ENCODE results near the gene EYA3.

EYA3 gene

DNA sequence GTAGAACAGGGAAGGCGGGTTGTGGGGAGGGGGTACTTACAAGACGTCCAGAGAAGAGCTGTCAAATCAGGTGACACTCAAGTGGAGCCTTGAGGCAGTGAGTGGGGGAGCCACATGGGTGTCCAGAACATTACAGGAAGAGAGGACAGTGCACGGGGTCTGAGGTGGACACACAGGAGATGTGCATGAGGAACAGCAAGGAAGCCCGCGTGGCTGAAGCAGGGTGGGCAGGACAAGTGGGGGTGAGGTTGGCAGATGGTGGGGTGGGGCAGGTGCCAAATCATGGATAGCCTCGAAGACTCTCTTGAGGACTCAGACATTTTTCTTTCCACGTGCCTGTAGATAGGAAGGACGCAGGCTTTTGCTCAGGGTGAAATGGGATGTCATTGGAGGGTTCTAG is 152.7 kb downstream of the EYA3 start:
- no peak for DNase-seq

DNA sequence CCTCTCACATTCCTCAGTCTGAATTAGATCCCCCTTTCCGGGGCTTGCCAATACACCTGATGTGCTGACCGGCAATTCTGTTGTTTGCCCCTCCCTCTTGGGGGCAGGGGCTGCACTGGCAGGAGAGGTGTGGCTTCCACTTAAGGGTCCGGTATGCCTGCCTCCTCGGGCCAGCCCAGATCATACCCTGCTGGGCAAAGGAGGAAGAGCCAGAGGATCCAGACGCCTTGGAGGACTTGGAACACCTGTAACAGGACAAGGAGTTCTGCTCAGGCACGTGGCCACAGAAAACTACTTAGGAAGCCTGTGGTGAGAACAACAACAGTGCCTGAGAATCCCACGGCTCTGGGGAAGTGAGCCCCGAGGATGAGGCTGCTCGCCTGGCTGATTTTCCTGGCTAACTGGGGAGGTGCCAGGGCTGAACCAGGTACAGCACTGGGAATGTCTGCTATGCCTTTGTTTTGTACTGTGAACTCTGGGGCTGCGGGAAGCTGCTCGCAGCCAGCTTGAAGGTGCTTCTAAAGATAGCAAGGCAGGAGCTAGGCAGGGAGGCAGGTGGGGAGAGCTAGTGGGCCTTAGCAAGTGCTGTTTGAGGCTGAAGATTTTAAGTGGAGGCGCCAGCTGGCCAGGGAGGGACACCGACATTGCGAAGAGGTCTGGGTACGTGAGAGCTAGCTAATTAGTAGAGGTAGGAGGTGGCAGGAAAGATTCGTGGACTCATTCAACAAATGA is 153.4 kb downstream of the EYA3 start, which contains the start of gene SMPDL3B:
Gene SMPDL3B, plus strand, starts transcription at position 183 of the 732 bp plus-strand sequence. Its CDS starts 184 bp downstream, at position 367.
- peak; percentile 62 for DNase-seq

DNA sequence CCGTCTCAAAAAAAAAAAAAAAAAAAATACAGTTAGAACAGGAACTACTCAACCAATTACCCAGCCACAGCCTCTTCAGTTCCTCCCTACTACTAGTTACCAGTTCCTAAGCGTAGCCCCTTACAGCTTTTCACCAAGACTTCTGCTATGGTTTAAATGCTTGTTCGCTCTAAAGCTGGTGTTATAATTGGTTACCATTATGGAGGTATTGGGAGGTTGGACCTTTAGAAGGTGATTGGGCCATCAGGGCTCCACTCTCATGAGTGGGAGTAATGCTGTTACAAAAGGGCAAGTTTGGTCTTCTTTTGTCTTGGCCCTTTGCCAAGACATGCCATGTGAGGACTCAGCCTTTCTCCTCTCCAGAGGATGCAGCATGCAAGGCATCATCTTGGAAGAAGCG is 156.7 kb downstream of the EYA3 start:
- DNase-seq: no peak

DNA sequence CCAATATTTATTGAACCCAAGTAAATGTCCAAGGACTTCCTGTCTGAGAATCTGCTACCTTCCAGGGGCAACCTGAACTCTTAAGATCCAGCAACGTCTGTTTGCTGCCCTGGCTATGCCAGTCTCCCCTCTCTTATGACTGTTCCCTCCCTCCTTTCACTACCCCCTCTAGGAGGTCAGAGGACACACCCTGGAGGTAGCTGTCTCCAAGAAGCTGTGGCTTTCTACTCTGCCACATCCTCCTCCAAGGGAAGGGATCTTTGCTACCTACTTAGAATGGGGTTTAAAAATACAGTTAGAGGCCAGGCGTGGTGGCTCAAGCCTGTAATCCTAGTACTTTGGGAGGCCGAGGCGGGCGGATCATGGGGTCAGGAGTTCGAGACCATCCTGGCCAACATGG is 157.2 kb downstream of the EYA3 start:
- DNase-seq: no peak

DNA sequence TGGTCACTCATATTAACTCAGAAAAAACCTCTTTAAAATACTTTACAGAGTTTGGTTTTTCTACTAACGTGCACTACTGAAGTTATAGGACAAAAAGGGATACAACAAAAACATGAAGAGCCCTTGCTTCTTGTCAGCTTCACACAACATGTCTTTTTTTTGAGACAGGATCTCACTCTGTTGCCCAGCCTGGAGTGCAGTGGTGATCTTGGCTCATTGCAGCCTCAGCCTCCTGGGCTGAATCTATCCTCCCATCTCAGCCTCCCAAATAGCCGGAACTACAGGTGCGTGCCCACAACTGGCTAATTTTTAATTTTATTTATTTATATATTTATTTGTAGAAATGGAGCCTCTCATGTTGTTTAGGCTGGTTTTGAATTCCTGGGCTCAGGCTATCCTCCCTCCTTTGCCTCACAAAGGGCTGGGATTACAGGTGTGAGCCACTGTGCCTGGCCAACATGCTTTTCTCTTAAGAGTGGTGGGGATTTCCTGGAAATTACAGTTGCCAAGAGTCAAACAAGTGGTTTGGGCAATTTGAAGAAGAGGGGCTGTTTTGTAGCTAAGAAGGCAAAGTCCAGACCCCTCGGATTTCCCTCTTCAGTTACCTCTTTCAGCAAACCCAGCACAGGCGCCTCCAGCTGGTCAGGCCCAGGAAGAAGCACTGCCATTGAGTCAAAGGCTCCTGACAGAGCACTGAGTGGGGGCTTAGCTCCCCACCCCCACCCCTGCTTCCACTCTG is 160.0 kb downstream of the EYA3 start:
- no peak for DNase-seq

DNA sequence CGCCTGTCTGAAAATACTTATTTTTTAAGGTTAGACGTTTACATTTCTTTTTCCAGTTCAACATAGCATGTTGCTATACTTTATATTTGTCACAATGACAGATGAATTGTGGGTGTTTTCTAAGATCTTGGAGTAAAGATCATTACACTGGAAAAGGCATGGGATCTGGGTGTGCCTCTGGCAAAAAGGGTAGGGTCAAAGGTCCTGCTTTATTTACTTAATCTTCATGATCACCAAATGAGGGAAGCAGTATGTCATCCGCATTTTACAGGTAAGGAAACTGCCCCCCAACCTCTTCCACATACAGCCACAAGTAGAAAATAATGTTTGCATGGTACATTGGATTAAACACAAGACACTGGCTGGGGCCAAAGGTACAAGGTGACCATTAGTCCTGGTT is 166.1 kb downstream of the EYA3 start:
- no peak for DNase-seq

Data from 8988T (cell line).